Aorta (tissue), 5 donors: ENCODE results near the gene HAUS3. TPM values are rescaled to one million over a fixed set of nuclear protein-coding genes. Genes with fewer than 3 reads are reported as not detected.

Experiments used
- ATAC-seq: fragments of 200-7000 bp; cut with Tn5 transposase; one replicate; pipeline ENCODE4 v1.9.1; 2022; ENCODE audit warnings: moderate library complexity; ENCODE audit not compliant: low FRiP score
- DNase-seq, 2 donors: peaks; one replicate each; pipeline ENCODE4 v3.0.0-alpha.2; 2020
- H3K27ac ChIP-seq, 2 donors: one replicate each; pipeline ENCODE4 v1.5.1; 2013; ENCODE audit warnings: low read length in 2 of 2, mild to moderate bottlenecking in 2 of 2, moderate library complexity in 2 of 2, control low read depth in 1 of 2, inconsistent platforms in 1 of 2, low read depth in 1 of 2
- H3K27me3 ChIP-seq, 2 donors: one replicate each; pipeline ENCODE4 v1.6.1; 2013; ENCODE audit warnings: control low read depth in 1 of 2, low read length in 1 of 2, mild to moderate bottlenecking in 1 of 2, moderate library complexity in 1 of 2; ENCODE audit not compliant: insufficient read depth in 2 of 2, control insufficient read depth in 1 of 2
- H3K36me3 ChIP-seq, 2 donors: one replicate each; pipeline ENCODE4 v1.6.1; 2013; ENCODE audit warnings: control low read depth in 1 of 2, low read length in 1 of 2, mild to moderate bottlenecking in 1 of 2; ENCODE audit not compliant: insufficient read depth in 2 of 2, control insufficient read depth in 1 of 2
- H3K4me1 ChIP-seq, 2 donors: one replicate each; pipeline ENCODE4 v1.6.1; 2013; ENCODE audit warnings: low read length in 2 of 2, control low read depth in 1 of 2, mild to moderate bottlenecking in 1 of 2, moderate library complexity in 1 of 2; ENCODE audit not compliant: insufficient read depth in 2 of 2, control insufficient read depth in 1 of 2
- H3K4me3 ChIP-seq, 2 donors: one replicate each; pipeline ENCODE4 v1.5.1; 2013; ENCODE audit warnings: low read length in 2 of 2, control low read depth in 1 of 2, mild to moderate bottlenecking in 1 of 2
- H3K9me3 ChIP-seq: one replicate; pipeline ENCODE4 v1.6.1; 2013; ENCODE audit warnings: mild to moderate bottlenecking, low read length; ENCODE audit not compliant: control insufficient read depth
- WGBS, 2 donors: extraction: QIAGEN DNeasy Blood & Tissue Kit; methylation state at CpG; one replicate each; pipeline ENCODE4 v1.1.7; 2013; 5-methylcytosine and 5-hydroxymethylcytosine counted together
- intact Hi-C, 2 donors: fragments of 100-400 bp; cut with DNase I; formaldehyde crosslinking; loops; one replicate each; pipeline versions ENCODE4 v1.14.2 to v1.15.0; 2022
- polyA plus RNA-seq, 2 donors: library from polyadenylated mRNA; stranded (reverse); fragments of 200-250 nt; gene quantifications; one replicate each; pipeline ENCODE4 v1.2.3, GENCODE V29; 2013
- total RNA-seq, 2 donors: library from RNA; stranded (reverse); fragmentation: NEBNext Ultra II Directional; extraction: Animal tissue kit (Norgen Biotek cat#: 25700); gene quantifications; one replicate each; pipeline ENCODE4 v1.2.1, GENCODE V29; 2021
- donor health status: healthy with polysubstance abuse.
- donor health status: Bipolar disorder and iron deficiency.
- donor health status: DM: no; HTN: no; CAD: no.
- donor health status: DM: no; HTN: no; CAD: no.
- donor health status: DM: yes; HTN: yes; CAD: no.

HAUS3 gene
- total and polyA plus RNA-seq, 4 donors = 3.8 to 16.2 (median 10.1) TPM

DNA sequence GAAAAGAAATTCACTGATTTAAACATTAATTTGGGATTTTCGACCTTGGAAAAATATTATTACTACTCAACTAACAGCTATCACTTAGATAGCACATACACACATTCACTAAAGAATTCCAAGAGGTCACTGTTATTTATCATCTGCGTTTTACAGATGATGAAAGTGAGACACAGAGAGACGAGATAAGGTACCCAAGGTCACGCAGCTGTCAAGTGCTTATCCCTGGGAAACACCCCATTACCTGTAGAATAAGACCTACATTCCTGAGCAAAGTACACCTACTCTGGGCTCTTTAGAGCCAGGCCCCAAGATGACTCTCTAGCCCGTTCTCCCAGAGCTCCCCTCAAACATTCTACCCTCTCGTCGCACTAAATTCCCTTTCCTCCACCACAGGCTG lies 48.6 kb downstream of the HAUS3 start:
- H3K9me3 ChIP-seq = no peaks in the 10 kb centered on the region
- no peak overlapping the region for H3K4me3 ChIP-seq
- H3K27me3 ChIP-seq = no peaks in the 10 kb centered on the region
- 79 to 83% methylated on average over 7 of the region's 7 CpGs for WGBS, 2 donors
- no peak for DNase-seq
- no peaks in the 10 kb centered on the region for H3K36me3 ChIP-seq
- H3K4me1 ChIP-seq = no peaks in the 10 kb centered on the region
- intact Hi-C loops = no loop called here
- H3K27ac ChIP-seq = no peak overlapping the region
- no peak for ATAC-seq

DNA sequence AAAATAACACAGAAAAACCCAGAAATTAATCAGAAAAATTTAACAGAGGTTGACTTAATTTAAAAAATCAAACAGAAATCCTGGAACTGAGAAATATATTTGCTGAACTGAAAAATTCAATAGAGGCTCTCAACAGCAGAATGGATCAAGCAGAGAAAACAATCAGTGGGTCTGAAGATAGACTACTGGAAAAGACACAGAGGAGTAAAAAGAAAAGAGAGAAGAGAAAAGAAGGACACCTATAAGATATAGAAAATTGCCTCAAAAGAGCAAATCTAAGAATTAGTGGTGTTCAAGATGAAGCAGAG lies 55.1 kb downstream of the HAUS3 start:
- Histone ChIP-seq H3K36me3 (no peaks in the 10 kb centered on the region), H3K4me3 (no peak overlapping the region), H3K4me1 (no peaks in the 10 kb centered on the region), H3K27me3 (no peaks in the 10 kb centered on the region), H3K9me3 (peaks cover 2% of the 10 kb centered on the region), H3K27ac (no peak overlapping the region)
- ATAC-seq (no peak), DNase-seq (no peak)
- intact Hi-C loops = no loop called here

DNA sequence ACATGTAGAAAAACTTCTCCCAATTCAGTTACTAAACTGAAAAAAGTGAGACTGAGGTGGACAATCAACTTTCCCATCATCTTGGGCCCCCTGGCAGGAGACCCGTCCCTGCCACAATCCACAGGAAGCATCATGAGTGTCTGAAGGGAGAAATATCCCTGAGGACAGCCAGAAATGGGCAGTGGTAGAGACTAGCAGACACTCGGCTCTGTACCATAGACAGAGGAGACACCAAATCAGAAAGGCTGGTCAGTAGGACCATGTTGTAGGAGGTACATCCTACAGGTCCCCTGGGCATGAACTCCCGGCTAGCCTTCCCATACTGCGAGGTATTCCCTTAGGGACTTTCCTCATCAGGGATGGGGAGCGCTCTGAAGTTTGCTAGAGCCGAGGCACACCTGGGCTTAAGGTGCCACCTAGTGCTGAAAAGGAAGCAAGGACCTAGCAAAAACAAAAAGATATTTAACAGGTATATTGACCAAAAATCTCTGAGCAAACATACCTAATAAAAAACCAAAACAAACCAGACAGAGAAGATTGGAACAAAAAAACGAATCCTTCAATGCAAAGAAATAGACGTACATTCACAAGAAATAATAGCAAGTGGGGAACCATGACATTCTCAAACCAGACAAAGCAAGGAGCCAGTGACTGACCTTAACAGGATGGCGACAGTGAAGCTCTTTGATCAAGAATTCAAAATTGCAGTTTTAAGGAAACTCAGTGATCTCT lies 55.6 kb downstream of the HAUS3 start:
- intact Hi-C loops = no loop called here
- DNase-seq (no peak), ATAC-seq (no peak)
- H3K4me3 ChIP-seq = no peak overlapping the region
- peaks cover 2% of the 10 kb centered on the region for H3K9me3 ChIP-seq
- no peaks in the 10 kb centered on the region for H3K27me3 ChIP-seq
- WGBS, 2 donors = 44 to 46% methylated on average over 9 of the region's 9 CpGs
- no peaks in the 10 kb centered on the region for H3K36me3 ChIP-seq
- no peaks in the 10 kb centered on the region for H3K4me1 ChIP-seq
- no peak overlapping the region for H3K27ac ChIP-seq

- Histone ChIP-seq H3K36me3 (no peaks in the 10 kb centered on the region), H3K9me3 (peaks cover 2% of the 10 kb centered on the region), H3K4me3 (no peak overlapping the region), H3K4me1 (no peaks in the 10 kb centered on the region), H3K27ac (no peak overlapping the region), H3K27me3 (no peaks in the 10 kb centered on the region)
- no peak for ATAC-seq
- intact Hi-C loops = no loop called here
- no peak for DNase-seq
Measured at GRCh38 chr4:2183394-2183793, 58.5 kb downstream of the HAUS3 start.

DNA sequence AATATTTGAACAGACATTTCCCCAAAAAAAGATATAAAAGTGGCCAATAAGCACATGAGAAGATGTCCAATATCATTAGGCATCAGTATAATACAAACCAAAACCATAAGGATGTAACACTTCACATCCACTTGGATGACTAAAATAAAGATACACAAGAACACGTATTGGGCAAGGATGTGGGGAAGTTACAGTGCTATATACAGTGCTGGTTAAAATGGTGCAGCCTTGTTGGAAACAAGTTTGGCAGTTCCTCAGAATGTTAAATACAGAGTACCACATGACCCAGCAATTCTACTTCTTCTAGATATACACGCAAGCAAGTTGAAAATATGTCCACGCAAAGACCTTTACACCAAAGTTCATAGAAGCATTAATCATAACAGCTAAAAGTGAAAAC lies 58.9 kb downstream of the HAUS3 start:
- 89 to 93% methylated on average over 3 of the region's 3 CpGs for WGBS, 2 donors
- Histone ChIP-seq H3K9me3 (peaks cover 2% of the 10 kb centered on the region), H3K27ac (no peak overlapping the region), H3K4me1 (no peaks in the 10 kb centered on the region), H3K4me3 (no peak overlapping the region), H3K27me3 (no peaks in the 10 kb centered on the region), H3K36me3 (no peaks in the 10 kb centered on the region)
- DNase-seq (no peak), ATAC-seq (no peak)
- intact Hi-C loops = no loop called here

DNA sequence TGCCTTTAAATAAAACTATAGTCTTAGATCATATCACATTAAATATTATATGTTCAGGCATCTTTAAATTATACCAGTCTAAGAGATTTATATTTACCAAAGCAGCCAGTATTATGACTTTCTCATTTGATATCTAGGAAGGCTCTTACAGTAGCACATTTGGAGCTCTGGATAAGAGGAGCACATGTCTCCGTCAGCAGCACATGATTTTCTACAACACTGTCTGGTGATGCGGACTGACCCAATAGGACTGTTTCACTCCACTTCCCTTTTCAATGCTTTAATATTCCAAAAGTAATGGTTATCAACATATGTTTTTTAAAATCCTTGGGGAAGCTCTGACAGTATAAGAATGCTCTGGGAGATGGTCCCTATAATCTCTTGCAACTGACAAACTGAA lies 61.5 kb downstream of the HAUS3 start:
- H3K9me3 ChIP-seq = no peaks in the 10 kb centered on the region
- DNase-seq (no peak), ATAC-seq (no peak)
- H3K4me1 ChIP-seq = no peaks in the 10 kb centered on the region
- no peak overlapping the region for H3K27ac ChIP-seq
- H3K4me3 ChIP-seq = no peak overlapping the region
- 95 to 100% methylated on average over 2 of the region's 2 CpGs for WGBS, 2 donors
- no peaks in the 10 kb centered on the region for H3K36me3 ChIP-seq
- intact Hi-C loops = no loop called here
- H3K27me3 ChIP-seq = no peaks in the 10 kb centered on the region

GRCh38 chr4:2179717-2180116 lies 62.2 kb downstream of the HAUS3 start:
- DNase-seq = no peak
- H3K27ac ChIP-seq = no peak overlapping the region
- no peaks in the 10 kb centered on the region for H3K36me3 ChIP-seq
- no peaks in the 10 kb centered on the region for H3K27me3 ChIP-seq
- H3K4me1 ChIP-seq = no peaks in the 10 kb centered on the region
- intact Hi-C loops = no loop called here
- WGBS, 2 donors = 81 to 84% methylated on average over 7 of the region's 7 CpGs
- H3K4me3 ChIP-seq = no peak overlapping the region
- no peaks in the 10 kb centered on the region for H3K9me3 ChIP-seq
- ATAC-seq = no peak

- no peaks in the 10 kb centered on the region for H3K27me3 ChIP-seq
- H3K36me3 ChIP-seq = no peaks in the 10 kb centered on the region
- intact Hi-C loops = no loop called here
- H3K4me1 ChIP-seq = no peaks in the 10 kb centered on the region
- DNase-seq (no peak), ATAC-seq (no peak)
- no peaks in the 10 kb centered on the region for H3K9me3 ChIP-seq
- WGBS, 2 donors = 99 to 100% methylated on average over 1 of the region's 1 CpG
- no peak overlapping the region for H3K4me3 ChIP-seq
- no peak overlapping the region for H3K27ac ChIP-seq
Measured at GRCh38 chr4:2178986-2179385, 62.9 kb downstream of the HAUS3 start.
